NOMO-1 (cell line): Measurements from ENCODE around the gene SNAPC2.
"Not testable (repeated sequence)": the region's sequence is repeated elsewhere in the genome, so short reads cannot be mapped to it uniquely, and the experiment has no call there.

Experiments used
- DNase-seq, 2 experiments: peaks; one replicate each; lab custom pipeline; 2025; ENCODE audit not compliant: unreplicated experiment in 2 of 2; lab: John Stamatoyannopoulos, UW

The SNAPC2 gene

DNA sequence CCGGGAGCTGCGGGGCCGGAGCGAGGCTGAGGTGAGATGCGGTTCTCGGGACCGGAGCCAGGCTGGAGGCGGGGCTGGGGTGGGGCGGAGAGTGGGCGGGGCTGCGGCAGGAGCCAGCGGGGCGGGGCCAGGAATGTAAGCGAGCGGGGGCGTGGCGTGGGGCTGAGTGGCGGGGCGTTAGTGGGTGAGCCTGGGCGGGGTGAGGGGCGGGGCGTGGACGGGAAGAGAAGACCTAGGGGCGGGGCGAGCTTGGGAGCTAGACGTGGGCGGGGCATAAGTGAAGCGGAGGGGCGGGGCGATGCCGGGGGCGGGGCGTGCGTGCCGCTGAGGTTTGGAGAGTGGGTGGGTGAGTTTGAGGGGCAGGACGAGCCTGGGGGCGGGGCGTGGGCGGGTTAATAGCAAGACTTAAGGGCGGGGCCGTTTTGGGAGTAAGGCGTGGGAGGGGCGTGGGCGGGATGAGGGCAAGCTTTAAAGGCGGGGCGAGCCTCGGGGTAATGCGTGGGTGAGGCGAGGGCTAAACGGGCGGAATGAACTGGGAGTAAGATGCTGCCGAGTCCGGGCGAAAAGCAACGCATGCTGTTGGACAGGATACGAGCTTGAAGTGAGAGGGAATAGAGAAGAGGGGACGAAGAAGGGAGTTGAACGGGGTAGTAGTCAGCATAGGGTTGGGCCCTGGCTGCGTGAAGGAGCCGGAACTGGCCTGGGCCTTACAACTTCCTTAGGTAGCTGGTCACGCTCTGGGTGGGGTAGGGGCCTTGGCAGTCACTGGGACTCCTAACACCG is 572 bp downstream of the SNAPC2 start:
- peak; percentile 93 to 100 for DNase-seq

DNA sequence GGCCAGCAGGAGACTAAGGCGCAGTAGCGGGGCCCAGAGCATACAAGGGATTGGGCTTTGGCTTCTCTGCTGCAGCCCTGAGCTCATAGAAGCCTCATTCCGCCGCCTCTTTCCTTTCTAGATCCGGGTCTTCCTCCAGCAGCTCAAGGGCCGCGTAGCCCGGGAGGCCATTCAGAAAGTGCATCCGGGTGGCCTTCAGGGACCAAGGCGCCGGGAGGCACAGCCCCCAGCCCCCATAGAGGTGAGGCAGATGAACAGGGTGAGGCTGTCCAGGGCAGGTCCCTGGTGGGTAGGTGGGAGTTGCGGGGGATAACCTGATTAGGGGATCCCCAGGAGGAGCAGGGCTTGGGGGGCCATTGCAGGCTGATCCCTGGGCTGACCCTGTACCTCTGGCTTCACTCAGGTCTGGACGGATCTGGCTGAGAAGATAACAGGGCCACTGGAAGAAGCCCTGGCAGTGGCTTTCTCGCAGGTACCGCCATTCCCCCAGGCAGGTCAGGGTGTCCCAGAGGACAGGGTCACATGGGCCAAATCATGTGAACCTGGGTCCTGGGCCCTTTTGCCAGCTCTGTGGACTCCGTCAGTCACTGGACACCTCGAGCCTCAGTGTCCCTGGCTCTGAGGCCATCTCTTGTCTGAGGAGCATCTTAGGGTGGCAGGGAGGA is 1.3 kb downstream of the SNAPC2 start:
- peak in 1 of 2 experiments; percentile 52 for DNase-seq

DNA sequence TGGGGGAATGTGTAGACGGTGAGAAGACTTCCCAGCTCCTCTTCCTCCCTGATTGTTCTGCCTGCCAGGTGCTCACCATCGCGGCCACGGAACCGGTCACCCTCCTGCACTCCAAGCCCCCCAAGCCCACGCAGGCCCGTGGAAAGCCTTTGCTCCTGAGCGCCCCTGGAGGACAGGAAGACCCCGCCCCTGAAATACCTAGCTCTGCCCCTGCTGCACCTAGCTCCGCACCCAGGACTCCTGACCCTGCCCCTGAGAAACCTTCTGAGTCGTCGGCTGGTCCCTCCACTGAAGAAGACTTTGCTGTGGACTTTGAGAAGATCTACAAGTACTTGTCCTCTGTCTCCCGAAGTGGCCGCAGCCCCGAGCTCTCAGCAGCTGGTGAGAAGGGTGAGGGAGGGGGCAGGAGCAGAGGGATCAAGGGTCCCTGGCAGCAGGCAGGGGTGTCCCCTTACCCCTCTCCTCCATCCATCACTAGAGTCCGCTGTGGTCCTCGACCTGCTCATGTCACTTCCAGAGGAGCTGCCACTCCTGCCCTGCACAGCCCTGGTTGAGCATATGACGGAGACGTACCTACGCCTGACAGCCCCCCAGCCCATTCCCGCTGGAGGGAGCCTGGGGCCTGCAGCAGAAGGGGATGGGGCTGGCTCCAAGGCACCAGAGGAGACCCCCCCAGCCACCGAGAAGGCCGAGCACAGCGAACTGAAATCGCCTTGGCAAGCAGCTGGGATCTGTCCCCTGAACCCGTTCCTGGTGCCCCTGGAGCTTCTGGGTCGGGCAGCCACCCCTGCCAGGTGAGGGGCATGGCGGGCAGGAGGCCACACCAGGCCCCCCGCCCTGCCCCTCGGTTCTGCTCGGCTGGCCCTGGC is 2.1 kb downstream of the SNAPC2 start:
- no peak for DNase-seq

DNA sequence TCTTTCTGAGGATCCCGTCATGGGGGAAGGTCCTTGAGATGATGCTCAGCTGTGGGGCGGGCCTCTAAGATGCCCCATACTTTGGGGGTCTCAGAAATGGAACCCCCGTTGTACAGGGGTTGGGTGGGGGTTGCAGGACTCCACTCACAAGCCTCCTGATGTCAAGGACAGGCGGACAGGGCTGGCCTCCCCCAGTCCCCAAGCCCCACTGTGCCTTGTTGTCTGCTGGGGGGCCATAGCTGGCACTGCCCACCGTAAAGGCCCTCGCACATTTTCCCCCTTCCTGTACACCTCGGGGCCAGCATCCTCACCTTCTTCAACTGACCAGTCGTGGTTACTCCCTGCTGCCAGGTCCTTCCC is 2.7 kb downstream of the SNAPC2 start:
- DNase-seq, result no peak

DNA sequence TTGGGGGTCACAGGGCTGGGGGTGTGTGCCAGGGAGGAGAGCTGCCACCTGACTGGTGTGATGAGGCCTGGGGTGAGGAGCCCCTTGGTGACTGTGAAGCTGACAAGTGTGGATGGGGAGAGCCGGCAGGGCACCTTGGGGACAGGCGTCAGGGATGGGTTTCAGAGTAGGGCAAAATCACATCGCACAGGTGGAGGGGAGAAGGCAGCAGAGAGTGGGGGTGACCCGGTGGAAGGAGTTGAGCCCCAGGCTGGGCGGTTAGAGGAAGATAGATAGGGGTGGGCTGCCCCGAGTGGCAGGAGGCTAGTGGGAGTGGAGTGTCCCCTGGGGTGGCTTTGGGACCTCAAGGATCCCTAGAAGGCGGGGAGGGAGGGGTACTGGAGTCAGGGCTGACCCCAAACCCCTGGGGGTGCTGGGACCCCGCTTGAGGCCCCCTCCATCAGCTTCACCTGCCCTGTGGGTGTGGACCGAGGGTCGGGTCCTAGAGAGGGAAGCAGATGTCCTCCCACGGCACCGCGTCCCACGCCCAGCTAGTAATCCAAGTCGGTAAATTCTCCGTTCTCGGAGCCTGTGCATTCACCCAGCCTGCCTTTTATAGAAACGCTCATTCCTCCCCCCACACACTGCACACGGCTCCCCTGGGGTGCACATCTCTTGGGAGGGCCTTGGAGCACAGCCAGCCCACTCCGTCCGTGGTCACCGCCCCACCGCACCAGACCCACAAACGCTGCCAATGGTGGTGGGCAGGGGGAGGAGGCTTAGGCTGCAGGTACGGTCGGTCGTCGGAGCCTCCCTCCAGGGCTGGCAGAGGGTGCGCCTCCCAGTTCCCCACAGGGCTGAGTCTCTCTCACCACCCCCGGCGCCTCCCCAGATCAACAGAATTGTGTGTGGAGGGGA is 3.4 kb downstream of the SNAPC2 start:
- no peak for DNase-seq

DNA sequence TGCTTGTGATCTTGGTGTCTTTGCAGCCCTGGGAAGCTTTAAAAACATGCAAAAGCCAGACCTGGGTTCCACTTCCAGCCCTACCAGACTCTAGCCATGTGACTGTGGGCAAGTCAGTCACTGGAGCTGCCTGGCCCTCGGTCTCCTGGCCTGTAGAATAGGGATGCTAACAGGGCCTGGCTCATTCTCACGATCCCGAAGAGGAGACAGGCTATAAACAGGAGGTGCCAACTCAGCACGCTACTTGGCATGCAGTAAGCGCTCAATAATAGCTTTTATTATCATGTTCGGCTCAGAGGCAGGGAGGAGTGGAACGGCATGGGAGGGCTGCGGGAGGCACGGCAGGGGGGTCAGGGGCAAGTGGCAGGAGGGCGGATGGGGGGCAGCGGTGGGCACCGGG is 4.1 kb downstream of the SNAPC2 start:
- DNase-seq, result no peak

DNA sequence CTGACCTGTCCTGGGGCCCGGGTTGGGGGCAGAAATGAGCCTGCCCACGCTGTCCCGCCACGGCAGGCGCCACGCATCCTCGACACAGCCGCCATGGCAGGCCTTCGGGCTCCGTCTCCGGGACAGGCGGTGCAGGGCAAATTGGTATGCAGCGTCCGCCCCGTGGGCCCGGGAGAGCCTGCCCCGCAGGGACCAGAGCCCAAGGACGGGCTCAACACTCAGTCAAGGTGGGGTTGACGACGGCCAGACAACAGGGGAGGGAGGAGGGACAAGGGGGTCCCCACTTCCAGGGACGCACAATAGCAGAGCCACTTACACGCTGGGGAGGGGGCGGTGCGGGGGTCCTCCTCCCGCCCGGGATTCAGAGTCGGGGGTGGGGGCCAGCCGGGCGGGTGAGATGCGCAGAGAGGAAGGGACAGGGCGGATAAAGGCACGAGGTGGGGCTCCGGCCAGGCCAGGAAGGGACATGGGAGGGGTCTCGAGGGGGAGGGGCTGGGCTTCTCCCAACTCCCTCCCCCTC is 4.6 kb downstream of the SNAPC2 start:
- DNase-seq, result no peak

DNA sequence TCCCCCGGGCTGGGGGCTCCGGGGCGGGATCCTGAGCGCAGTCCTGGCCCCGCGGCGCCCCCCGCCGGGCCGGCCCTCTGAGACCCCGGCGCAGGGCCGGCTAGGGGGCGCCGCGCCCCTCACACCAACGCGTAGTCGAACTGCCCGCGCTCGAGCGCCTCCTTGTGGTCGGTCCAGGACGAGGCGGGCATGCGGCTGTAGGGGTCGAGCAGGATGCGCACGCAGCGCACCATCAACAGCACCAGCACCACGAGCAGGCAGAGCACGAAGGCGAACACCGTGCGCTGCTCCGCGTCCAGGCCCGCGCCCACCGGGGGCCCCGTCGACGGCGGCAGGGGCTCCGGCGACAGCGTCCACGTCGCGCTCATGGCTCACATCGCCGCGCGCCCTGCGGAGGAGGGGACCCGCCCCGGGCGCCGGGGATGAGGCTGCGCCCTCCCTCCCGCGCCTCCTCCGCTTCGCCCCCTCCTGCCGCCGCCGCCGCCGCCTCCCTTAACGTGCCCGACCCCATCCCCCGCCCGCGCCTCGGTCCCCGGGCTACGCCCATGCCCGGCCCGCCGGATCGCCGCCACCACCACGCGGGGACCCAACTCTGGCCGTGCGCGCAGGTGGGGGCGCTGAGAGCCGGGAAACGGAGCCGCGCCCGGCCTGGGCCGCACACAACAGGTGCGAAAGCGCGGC is 5.2 kb downstream of the SNAPC2 start:
- peak; percentile 69 to 73 for DNase-seq

DNA sequence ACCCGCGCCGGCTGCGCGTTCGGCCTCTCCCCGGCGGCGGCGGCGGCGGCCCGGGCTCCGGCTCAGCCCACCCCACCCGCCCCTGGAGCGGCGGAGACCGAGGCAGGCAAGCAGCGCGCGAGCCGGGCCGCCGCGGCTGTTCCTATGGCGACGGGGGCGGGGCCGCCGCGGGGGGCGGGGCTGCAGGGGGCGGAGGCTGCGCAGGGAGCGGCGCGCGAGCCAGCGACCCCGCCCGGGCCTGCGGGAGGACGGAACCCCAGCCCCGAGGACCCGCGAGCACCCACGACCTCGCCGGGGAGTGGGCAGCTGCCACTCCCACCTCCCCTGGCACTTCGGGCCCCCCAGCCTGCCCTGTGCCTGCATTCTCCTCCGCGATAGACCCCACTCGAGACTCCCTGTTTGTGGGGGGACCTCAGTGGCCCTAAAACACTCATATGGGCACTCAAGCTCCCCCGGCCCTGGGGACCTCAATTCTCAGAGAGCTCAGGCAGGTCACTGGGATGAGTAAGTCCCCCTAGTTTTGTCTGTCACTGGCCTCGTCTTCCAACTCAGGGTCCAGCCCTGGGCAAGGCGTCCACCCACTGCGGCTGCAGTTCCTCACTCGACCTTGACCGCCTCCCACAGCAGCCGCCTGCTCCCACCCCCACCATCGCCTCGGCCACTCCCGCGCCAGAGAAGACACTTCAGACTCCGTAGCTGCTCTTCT is 6.0 kb downstream of the SNAPC2 start, which contains the start of gene CTXN1:
TSS of gene CTXN1 (minus strand) at position 115 of the 706 bp plus-strand sequence. CDS start 597 bp downstream, outside the sequence.
- DNase-seq, result peak; percentile 23 to 29

DNA sequence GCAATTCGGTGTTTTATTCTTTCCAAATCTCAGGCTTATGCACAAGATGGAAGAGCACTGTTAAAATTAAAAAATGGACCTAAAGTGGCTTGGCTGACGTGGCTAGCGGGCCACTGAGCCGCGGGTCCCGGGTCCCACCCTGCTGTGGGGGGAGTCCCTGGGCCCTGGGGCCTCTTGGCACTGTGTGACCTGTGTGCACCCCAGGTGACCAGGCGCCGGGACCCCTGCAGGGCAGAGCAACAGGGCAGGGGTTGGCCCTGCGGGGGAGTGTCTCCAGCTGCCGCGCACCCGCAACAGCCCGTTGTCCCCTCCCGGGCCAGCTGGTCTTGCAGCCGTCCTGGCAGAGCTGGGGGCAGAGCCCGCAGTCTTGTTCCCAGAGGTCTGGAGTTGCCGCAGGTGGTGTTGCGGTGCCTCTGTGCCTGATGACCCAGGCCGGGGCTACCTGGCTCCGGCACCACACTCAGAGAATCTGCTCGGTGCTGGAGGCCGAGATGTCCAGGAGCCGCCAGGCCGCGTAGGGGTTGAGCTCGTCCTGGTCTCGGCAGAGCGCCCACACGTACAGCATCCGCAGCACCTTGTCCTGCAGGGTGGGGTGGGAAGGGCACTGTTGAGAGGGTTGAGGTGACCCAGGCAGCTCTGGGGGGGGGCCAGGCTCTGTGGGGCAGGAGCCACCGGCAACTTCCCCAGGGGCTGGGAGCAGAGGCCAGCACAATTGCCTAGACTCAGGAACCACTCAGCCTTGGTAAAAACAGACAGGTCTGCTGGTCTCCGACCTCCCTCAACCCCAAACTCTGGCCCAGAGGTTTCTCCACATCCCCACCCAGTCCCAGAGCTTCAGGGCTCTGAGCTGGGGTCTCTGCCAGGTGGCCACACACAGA is 6.8 kb downstream of the SNAPC2 start:
- no peak for DNase-seq

DNA sequence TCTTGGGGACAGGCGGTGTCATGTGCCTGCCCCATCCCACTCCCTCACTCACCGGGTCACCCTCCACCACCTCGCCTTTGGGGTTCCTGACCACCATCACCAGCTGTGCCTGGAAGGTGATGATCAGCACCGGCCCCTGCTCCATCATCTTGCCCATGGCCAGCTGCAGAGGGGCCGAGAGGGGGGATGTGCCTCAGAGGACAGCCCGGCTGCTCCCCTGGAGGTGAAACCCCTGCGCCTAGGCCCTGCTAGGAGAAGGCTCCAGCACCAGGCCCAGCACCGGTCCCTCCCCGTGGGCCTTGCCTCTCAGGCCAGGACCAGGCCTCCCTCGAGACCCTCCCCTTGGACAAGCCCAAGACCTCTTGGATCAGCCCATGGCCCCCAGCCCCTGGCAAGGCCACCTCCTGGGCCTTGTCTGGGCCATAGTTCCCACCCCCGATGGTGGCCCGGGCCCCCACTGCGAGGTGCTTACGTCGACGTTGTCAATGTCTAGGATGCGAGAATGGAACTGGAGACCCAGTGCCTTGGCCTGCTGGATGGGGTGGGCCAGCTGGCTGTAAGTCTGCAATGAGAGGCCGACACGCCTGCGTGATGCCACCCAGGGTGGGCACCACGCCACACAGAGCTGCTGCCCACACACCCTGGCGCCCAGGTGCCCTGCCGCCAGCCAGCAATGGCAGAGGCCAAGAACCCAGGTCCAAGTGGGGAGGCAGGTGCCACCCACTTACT is 7.6 kb downstream of the SNAPC2 start:
- no peak for DNase-seq

DNA sequence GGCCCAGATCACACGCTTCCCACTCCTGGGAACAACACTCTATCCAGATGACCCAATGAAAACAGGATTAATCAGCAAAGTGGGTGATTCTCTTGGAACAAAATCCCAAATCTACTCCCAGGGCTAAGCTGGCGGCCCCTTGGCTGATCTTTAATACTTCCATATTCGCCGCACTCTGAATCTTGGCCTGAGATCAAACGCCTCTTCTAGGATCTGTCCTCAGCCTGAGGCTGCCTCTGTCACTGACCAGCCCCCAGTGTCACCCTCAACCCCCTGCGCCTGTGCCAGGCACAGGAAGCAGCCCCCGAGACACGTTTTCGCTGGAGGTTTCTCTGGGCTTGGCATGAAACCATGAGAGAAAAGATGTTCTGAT is 8.2 kb downstream of the SNAPC2 start:
- DNase-seq, result no peak

DNA sequence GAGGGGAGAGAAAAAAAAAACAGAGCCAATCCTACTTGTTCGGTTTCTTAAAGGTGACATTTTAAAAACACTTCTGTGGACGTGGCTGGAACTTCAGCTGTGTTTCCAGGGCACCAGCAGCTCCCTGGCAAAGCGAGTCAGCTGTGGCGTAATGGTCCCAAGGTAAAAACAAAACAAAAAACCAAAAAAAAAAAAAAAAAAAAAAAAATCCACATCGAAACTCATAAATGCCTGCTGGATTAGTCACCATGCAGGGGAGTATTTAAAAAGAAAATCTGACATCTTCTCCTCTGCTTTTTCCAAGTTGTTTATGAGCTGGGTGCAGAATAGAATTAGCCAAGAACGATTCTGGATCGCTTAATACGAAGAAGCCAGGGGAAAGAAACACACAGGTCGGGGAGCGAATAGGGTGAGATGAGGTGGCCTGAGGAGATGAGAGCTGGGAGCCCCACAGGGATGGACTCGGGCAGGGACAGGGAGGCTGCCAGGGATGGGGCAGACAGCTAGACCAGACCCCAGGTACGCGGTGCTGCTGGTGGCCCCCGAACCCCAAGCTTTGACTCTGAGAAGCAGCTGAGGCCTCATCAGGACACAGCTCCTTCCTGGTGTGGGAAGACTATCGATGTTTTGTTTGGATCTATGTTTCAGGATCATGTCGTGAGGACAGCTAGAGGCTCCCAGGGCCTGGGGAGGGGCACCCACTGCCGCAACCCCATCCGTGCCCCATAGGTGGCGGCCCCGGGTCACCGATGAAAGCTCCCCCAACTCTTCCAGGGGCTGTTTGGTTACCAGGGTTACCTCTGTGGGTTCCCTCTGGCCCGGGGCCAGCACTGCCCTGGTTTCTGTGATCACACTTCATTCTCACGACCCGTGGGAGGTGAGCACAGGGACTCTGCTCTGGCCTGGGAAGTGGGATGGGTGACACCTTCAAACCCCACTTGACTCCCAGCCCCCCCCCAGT is 8.9 kb downstream of the SNAPC2 start:
- DNase-seq, result peak in 1 of 2 experiments; percentile 23

DNA sequence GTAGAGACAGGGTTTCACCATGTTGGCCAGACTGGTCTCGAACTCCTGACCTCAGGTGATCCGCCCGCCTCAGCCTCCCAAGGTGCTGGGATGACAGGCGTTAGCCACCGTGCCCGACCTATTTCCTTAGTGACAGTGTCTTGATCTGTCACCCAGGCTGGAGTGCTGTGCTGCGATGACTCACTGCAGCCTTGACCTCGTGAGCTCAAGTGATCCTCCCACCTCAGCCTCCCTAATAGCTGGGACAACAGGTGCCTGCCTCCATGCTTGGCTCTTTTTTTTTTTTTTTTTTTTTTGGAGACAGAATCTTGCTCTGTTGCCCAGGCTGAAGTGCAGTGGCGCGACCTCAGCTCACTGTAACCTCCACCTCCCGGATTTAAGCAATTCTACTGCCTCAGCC is 9.9 kb downstream of the SNAPC2 start:
- DNase-seq, result not testable (repeated sequence)

DNA sequence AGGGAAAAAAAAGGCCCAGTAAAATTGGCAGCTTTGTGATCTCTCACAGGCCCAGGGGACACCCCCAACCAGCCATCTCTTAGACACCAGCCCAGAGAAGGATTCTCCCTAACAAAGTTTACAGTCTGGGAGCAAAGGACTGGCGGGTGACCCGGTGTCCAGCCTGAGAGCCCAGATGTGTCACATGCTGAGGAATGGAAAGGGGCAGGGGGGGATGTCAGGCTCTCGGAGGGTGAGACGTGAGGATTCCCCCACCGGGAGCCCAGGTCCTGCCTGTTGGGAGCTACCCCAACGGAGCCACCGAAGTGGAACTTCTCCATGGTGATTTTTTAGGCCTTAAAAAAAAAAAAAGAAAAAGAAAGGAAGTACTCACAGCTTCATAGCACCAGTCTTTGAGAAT is 10.6 kb downstream of the SNAPC2 start:
- no peak for DNase-seq
